Measurements from ENCODE around the gene SLC16A5. TPM values are rescaled to one million over a fixed set of nuclear protein-coding genes. Genes with fewer than 3 reads are reported as not detected.

The SLC16A5 gene
- total and polyA plus RNA-seq, 10 of the 15 experiments (the other 5 are each of a cell fraction or from before 2014, with no cell fraction given): 0.03 to 3.1 (median 0.96) TPM

DNA sequence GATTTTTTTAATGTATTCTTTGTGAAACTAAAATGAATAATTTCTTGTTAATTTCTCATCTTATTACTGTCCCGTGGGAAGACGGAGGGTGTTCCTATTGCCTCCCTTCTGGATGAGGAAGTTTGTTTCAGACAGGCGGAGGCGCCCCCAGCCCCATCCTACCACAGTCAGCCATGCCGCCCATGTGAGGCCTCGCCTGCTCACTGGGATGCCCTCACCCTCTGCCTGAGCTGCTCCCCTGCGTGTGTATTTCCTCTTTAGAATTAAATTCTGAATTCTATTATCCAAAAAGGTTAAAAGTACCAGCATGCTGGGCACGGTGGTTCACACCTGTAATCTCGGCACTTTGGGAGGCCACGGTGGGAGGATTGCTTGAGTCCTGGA is 26.7 kb upstream of the SLC16A5 start:
- SMC1A ChIA-PET (ENCODE audit: uncharacterized antibody, unreplicated experiment): interaction anchor here (0.7 to 1.6 kb wide), 3 partner anchors 11 to 99 kb away, joined by 3 to 6 read pairs (median 3); no protein-coding TSS in a partner anchor
- no peak overlapping the region for H3K27ac ChIP-seq (ENCODE audit: control insufficient read depth, insufficient read depth)
- RAD21 ChIA-PET (ENCODE audit: unreplicated experiment): interaction anchor here (1.7 kb wide), 1 partner anchor 8 kb away, joined by 5 read pairs; no protein-coding TSS in a partner anchor
- no peak overlapping the region for H3K9ac ChIP-seq (ENCODE audit: control insufficient read depth, insufficient read depth, low read length)
- no peak overlapping the region for H3K4me3 ChIP-seq
- ATAC-seq: no peak
- H3K9me3 ChIP-seq (replicated peaks; ENCODE audit: control insufficient read depth, insufficient read depth, low read length): no peaks in the 10 kb centered on the region
- 93% methylated on average over 10 of the region's 10 CpGs for WGBS (ENCODE audit: insufficient coverage, insufficient replicate concordance, low lambda C conversion rate, missing lambda C conversion rate)
- H3K4me1 ChIP-seq (ENCODE audit: control insufficient read depth, insufficient read depth, low read length): peaks cover 10% of the 10 kb centered on the region
- no peak for DNase-seq (ENCODE audit: low read depth, low spot score)
- POLR2A ChIA-PET: interaction anchor here (1.3 to 1.4 kb wide), 2 partner anchors 13 to 48 kb away, joined by 3 read pairs; partner anchors contain the start of gene MRPL58
- peaks cover 7 to 16% of the 10 kb centered on the region in 2 experiments; a peak in 3 of 4 replicates for H3K36me3 ChIP-seq (ENCODE audit: control insufficient read depth in 2 of 2, insufficient read depth in 2 of 2, low read length in 1 of 2)
- no peaks in the 10 kb centered on the region for H3K27me3 ChIP-seq (replicated peaks in 1 of 2; ENCODE audit: control insufficient read depth in 2 of 2, insufficient read depth in 2 of 2, low read length in 1 of 2)
- H3K4me2 ChIP-seq (ENCODE audit: control insufficient read depth, insufficient read depth): no peak overlapping the region
- no TSS peak for BruUV-seq (replicated peaks)
- CTCF ChIA-PET: interaction anchor here (0.9 to 3.8 kb wide), 10 partner anchors 10 to 146 kb away, joined by 3 to 37 read pairs (median 8); partner anchors contain the start of gene MRPL58
- in situ Hi-C loops (cut with MboI): no loop called here
- TF ChIP-seq SMARCA5 (IDR thresholded peaks at IDR 0.05) (no peak), ZSCAN29 (IDR thresholded peaks at IDR 0.05) (no peak), HDAC6 (IDR thresholded peaks at IDR 0.05; ENCODE audit: unreplicated experiment) (no peak), KDM1A (IDR thresholded peaks at IDR 0.05; ENCODE audit: borderline replicate concordance) (no peak), SIN3A (IDR thresholded peaks at IDR 0.05; ENCODE audit: low read depth, low read length) (no peak), NFXL1 (IDR thresholded peaks at IDR 0.05; ENCODE audit: borderline replicate concordance) (no peak)
- no peaks in the 10 kb centered on the region for H3K79me2 ChIP-seq (ENCODE audit: control insufficient read depth, insufficient read depth, low read length)
- no peaks in the 10 kb centered on the region for H4K20me1 ChIP-seq (ENCODE audit: control insufficient read depth, insufficient read depth)
- FAIRE-seq: no peak
- H2AFZ ChIP-seq (ENCODE audit: control insufficient read depth, low read depth, low read length): no peak overlapping the region
- intact Hi-C loops (cut with micrococcal nuclease; ENCODE audit: unreplicated experiment): no loop called here

DNA sequence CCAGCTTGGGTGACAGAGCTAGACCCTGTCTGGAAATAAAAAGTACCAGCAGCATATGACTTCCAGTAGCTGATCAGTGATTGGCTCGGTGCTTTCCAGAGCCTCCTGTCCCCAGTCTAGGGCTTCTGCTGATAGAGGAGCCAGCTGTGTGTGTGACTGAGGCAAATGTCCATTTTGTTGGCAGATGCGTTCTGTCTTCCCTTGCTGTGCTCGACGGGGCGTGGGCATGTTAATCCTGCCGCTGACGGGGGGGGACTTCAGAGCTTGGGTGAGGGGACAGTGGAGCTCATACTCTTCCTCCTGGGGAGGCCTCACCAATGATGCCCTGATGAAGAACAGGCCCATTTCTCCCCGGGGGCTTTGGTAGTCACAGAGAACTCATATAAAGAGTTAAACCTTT is 26.1 kb upstream of the SLC16A5 start:
- POLR2A ChIA-PET: interaction anchor here (1.0 to 1.4 kb wide), 2 partner anchors 14 to 49 kb away, joined by 3 read pairs; partner anchors contain the start of genes KCTD2 and MRPL58
- in situ Hi-C loops (cut with MboI): no loop called here

More for the DNA sequence above, 26.1 kb upstream of the SLC16A5 start:
- no peak for TF ChIP-seq SPI1 (IDR thresholded peaks at IDR 0.05; ENCODE audit: borderline replicate concordance, insufficient read depth, low read depth, low read length)
- TF ChIP-seq EZH2 (IDR thresholded peaks at IDR 0.05; ENCODE audit: borderline replicate concordance, control insufficient read depth, low read depth, low read length): no peak
- no peak for TF ChIP-seq HCFC1 (IDR thresholded peaks at IDR 0.05; ENCODE audit: low read length)
- TF ChIP-seq, protein P1, sequence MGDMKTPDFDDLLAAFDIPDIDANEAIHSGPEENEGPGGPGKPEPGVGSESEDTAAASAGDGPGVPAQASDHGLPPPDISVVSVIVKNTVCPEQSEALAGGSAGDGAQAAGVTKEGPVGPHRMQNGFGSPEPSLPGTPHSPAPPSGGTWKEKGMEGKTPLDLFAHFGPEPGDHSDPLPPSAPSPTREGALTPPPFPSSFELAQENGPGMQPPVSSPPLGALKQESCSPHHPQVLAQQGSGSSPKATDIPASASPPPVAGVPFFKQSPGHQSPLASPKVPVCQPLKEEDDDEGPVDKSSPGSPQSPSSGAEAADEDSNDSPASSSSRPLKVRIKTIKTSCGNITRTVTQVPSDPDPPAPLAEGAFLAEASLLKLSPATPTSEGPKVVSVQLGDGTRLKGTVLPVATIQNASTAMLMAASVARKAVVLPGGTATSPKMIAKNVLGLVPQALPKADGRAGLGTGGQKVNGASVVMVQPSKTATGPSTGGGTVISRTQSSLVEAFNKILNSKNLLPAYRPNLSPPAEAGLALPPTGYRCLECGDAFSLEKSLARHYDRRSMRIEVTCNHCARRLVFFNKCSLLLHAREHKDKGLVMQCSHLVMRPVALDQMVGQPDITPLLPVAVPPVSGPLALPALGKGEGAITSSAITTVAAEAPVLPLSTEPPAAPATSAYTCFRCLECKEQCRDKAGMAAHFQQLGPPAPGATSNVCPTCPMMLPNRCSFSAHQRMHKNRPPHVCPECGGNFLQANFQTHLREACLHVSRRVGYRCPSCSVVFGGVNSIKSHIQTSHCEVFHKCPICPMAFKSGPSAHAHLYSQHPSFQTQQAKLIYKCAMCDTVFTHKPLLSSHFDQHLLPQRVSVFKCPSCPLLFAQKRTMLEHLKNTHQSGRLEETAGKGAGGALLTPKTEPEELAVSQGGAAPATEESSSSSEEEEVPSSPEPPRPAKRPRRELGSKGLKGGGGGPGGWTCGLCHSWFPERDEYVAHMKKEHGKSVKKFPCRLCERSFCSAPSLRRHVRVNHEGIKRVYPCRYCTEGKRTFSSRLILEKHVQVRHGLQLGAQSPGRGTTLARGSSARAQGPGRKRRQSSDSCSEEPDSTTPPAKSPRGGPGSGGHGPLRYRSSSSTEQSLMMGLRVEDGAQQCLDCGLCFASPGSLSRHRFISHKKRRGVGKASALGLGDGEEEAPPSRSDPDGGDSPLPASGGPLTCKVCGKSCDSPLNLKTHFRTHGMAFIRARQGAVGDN (IDR thresholded peaks at IDR 0.05): no peak
- no peak for TF ChIP-seq NR2F1 (conservative IDR thresholded peaks at IDR 0.05)
- TF ChIP-seq, protein P2, sequence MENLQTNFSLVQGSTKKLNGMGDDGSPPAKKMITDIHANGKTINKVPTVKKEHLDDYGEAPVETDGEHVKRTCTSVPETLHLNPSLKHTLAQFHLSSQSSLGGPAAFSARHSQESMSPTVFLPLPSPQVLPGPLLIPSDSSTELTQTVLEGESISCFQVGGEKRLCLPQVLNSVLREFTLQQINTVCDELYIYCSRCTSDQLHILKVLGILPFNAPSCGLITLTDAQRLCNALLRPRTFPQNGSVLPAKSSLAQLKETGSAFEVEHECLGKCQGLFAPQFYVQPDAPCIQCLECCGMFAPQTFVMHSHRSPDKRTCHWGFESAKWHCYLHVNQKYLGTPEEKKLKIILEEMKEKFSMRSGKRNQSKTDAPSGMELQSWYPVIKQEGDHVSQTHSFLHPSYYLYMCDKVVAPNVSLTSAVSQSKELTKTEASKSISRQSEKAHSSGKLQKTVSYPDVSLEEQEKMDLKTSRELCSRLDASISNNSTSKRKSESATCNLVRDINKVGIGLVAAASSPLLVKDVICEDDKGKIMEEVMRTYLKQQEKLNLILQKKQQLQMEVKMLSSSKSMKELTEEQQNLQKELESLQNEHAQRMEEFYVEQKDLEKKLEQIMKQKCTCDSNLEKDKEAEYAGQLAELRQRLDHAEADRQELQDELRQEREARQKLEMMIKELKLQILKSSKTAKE (IDR thresholded peaks at IDR 0.05; ENCODE audit: low read depth, poor library complexity, severe bottlenecking): no peak
- Histone ChIP-seq H3K79me2 (ENCODE audit: control insufficient read depth, insufficient read depth, low read length) (no peaks in the 10 kb centered on the region), H3K27me3 (replicated peaks in 1 of 2; ENCODE audit: control insufficient read depth in 2 of 2, insufficient read depth in 2 of 2, low read length in 1 of 2) (no peaks in the 10 kb centered on the region), H3K9ac (ENCODE audit: control insufficient read depth, insufficient read depth, low read length) (no peak overlapping the region), H3K27ac (ENCODE audit: control insufficient read depth, insufficient read depth) (no peak overlapping the region), H3K4me3 (no peak overlapping the region), H3K4me2 (ENCODE audit: control insufficient read depth, insufficient read depth) (no peak overlapping the region), H3K36me3 (ENCODE audit: control insufficient read depth in 2 of 2, insufficient read depth in 2 of 2, low read length in 1 of 2) (peaks cover 7 to 16% of the 10 kb centered on the region in 2 experiments; a peak in 3 of 4 replicates), H3K9me3 (replicated peaks; ENCODE audit: control insufficient read depth, insufficient read depth, low read length) (no peaks in the 10 kb centered on the region), H2AFZ (ENCODE audit: control insufficient read depth, low read depth, low read length) (no peak overlapping the region), H4K20me1 (ENCODE audit: control insufficient read depth, insufficient read depth) (no peaks in the 10 kb centered on the region), H3K4me1 (ENCODE audit: control insufficient read depth, insufficient read depth, low read length) (peaks cover 12% of the 10 kb centered on the region)
- BruUV-seq (replicated peaks): no TSS peak
- DNase-seq (ENCODE audit: low read depth, low spot score) (no peak), ATAC-seq (no peak), FAIRE-seq (no peak)
- ChIA-PET CTCF (interaction anchor here (1.0 to 3.8 kb wide), 7 partner anchors 9 to 140 kb away, joined by 3 to 37 read pairs (median 11); partner anchors contain the start of gene MRPL58), RAD21 (ENCODE audit: unreplicated experiment) (interaction anchor here (1.3 kb wide), 1 partner anchor 100 kb away, joined by 4 read pairs; no protein-coding TSS in a partner anchor), SMC1A (ENCODE audit: uncharacterized antibody, unreplicated experiment) (no interaction called here)
- intact Hi-C loops (cut with micrococcal nuclease; ENCODE audit: unreplicated experiment): no loop called here
- over 99% methylated on average over 8 of the region's 8 CpGs for WGBS (ENCODE audit: insufficient coverage, insufficient replicate concordance, low lambda C conversion rate, missing lambda C conversion rate)
